Muscle layer of colon (tissue), 2 donors: ENCODE data around the gene KIRREL3.

Experiments
- H3K27ac ChIP-seq: one replicate; pipeline ENCODE4 v1.7.0; 2013; ENCODE audit warnings: low read depth, mild to moderate bottlenecking, low read length, moderate library complexity
- H3K27me3 ChIP-seq, 2 donors: one replicate each; pipeline ENCODE4 v1.7.0; 2013; ENCODE audit warnings: low read length in 2 of 2, mild to moderate bottlenecking in 2 of 2; ENCODE audit not compliant: insufficient read depth in 2 of 2, control insufficient read depth in 1 of 2
- H3K36me3 ChIP-seq: one replicate; pipeline ENCODE4 v1.7.0; 2013; ENCODE audit warnings: mild to moderate bottlenecking, low read length; ENCODE audit not compliant: insufficient read depth
- H3K4me1 ChIP-seq: one replicate; pipeline ENCODE4 v1.7.0; 2013; ENCODE audit warnings: mild to moderate bottlenecking, low read length; ENCODE audit not compliant: insufficient read depth
- H3K4me3 ChIP-seq, 2 donors: one replicate each; pipeline ENCODE4 v1.7.0; 2013; ENCODE audit warnings: low read length in 2 of 2, low read depth in 1 of 2, mild to moderate bottlenecking in 1 of 2, moderate library complexity in 1 of 2
- H3K9ac ChIP-seq: one replicate; pipeline ENCODE4 v1.7.0; 2013; ENCODE audit warnings: low read length
- H3K9me3 ChIP-seq: one replicate; pipeline ENCODE4 v1.7.0; 2013; ENCODE audit warnings: mild to moderate bottlenecking, low read length
- donor health status: abdominal sarcoma.
- donor health status: Adenocarcinoma of cecum.

Gene KIRREL3

DNA sequence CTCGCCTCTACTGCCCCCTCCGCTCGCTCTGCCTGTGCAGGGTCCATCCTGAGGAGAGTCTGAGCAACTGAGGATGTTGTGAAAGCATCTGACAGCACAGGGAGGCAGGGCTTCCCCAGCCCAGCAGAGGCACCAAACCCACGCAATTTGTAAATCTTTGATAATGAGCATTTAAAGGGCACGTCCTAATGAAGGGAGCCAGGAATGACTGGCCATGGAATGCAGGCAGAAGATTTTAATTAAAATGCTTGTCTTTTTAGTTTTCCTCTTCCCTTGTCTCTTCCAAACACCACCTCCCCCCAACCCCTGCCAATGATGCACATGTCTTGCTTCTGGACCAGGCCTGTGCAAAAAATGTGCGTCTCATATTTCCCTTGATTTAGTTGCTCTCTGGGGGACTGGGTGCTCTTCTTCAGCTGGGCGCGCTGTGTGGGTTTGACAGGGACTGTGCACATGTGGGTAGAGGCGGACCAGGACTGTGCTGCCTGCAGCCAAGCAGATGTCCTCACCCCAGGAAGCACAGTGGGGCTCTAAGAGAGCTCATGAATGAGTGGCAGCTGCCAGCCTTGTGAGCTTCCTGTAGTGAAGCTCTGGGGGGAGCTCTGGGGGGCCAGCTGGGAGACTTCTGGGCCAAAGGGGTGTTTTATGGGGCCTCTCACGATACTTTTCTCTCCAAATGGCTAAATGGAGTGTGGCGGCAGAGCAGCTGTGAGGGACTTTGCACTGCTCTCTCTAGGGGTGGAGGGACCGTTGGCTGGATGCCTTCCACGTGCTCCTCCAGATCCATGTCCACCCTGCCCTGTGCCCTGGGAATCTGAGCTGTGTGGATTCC is 371.6 kb downstream of the KIRREL3 start:
- no peaks in the 10 kb centered on the region for H3K27me3 ChIP-seq
- no peak overlapping the region for H3K27ac ChIP-seq
- no peak overlapping the region for H3K4me3 ChIP-seq
- no peak overlapping the region for H3K9ac ChIP-seq
- H3K9me3 ChIP-seq: no peaks in the 10 kb centered on the region
- H3K4me1 ChIP-seq: no peaks in the 10 kb centered on the region
- H3K36me3 ChIP-seq: no peaks in the 10 kb centered on the region

DNA sequence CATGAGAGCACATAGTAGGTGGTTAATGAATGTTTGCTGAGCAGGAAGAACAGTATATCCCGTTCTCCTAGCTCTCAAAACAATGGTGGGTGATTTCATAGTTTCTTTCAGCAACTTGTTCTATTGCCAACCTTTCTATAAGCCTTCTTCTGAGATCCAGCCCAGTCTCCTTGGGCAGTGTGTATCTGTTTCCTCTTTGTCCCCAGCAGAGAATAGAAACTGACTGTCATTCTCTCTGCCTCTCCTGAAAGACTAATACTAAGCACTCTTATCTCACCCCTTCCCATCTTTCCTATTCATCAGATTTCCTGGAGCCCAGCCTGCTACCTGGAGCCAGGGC is 372.1 kb downstream of the KIRREL3 start:
- Histone ChIP-seq H3K9me3 (no peaks in the 10 kb centered on the region), H3K27ac (no peak overlapping the region), H3K4me3 (no peak overlapping the region), H3K27me3 (no peaks in the 10 kb centered on the region), H3K9ac (no peak overlapping the region), H3K36me3 (no peaks in the 10 kb centered on the region), H3K4me1 (no peaks in the 10 kb centered on the region)

- Histone ChIP-seq H3K27ac (no peak overlapping the region), H3K4me3 (no peak overlapping the region), H3K36me3 (no peaks in the 10 kb centered on the region), H3K4me1 (no peaks in the 10 kb centered on the region), H3K27me3 (no peaks in the 10 kb centered on the region), H3K9ac (no peak overlapping the region), H3K9me3 (no peaks in the 10 kb centered on the region)
Observed at GRCh38 chr11:126627421-126627820, 373.1 kb downstream of the KIRREL3 start.

DNA sequence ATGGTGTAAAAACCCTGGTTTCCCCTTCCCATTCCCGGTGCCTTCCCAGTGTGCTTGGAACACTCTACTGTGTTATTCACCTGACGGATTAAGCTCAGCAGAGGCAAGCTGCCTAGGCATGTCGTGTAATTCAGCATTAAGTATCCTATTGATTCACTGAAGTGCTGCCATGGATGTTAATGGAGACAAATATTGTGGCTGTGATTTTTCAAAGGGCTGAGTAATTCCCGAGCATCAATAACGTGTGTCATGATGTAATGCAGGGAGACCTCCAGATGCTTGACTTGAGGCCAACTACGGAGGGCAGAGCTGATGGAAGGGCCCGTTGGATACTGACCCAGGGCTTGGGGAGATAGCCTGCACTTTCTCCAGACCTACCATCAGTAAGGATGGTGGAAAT is 376.1 kb downstream of the KIRREL3 start:
- Histone ChIP-seq H3K36me3 (no peaks in the 10 kb centered on the region), H3K27ac (no peak overlapping the region), H3K4me1 (no peaks in the 10 kb centered on the region), H3K4me3 (no peak overlapping the region), H3K9me3 (no peaks in the 10 kb centered on the region), H3K27me3 (no peaks in the 10 kb centered on the region), H3K9ac (no peak overlapping the region)

DNA sequence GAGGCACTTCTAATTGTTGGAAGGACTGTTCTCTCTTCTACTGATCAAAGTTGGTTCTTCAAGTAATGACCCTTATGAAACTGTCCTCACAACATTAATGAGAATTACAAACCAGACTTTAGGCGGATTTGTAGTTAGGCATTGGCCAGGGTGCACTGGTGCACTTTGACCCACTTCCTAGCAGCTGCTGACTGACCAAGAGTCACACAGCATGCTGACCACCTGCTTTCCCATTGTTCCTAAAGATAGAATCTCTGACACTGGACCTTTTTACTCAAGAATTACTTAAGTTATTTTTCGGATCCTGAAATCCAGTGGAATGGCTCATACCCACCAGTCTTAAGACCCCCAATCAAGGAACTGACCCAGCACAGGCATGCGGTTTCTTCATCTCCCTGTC is 381.1 kb downstream of the KIRREL3 start:
- H3K36me3 ChIP-seq: no peaks in the 10 kb centered on the region
- H3K4me3 ChIP-seq: no peak overlapping the region
- no peaks in the 10 kb centered on the region for H3K4me1 ChIP-seq
- no peak overlapping the region for H3K9ac ChIP-seq
- H3K27me3 ChIP-seq: no peaks in the 10 kb centered on the region
- no peaks in the 10 kb centered on the region for H3K9me3 ChIP-seq
- no peak overlapping the region for H3K27ac ChIP-seq

DNA sequence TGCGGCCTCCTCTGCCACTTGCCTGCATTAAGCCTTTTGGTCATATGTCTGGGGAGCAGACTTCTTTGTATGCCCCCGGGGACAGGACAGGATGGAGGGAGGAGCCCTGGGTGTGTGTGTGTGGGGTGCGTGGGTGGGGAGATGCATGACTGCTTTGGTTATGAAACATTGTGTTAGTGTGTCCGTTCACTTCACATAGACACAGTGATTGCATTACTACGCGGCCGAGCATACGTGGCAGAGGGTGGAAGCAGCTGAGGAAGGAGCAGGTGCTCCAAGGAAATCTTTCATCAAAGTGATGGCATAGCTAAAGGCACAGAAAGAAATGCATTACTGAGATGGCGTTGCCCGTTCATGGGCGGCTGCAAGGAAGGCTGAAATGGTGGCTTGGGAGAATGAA is 384.7 kb downstream of the KIRREL3 start:
- H3K4me1 ChIP-seq: no peaks in the 10 kb centered on the region
- no peaks in the 10 kb centered on the region for H3K27me3 ChIP-seq
- no peak overlapping the region for H3K27ac ChIP-seq
- H3K9ac ChIP-seq: no peak overlapping the region
- H3K4me3 ChIP-seq: no peak overlapping the region
- no peaks in the 10 kb centered on the region for H3K9me3 ChIP-seq
- no peaks in the 10 kb centered on the region for H3K36me3 ChIP-seq

DNA sequence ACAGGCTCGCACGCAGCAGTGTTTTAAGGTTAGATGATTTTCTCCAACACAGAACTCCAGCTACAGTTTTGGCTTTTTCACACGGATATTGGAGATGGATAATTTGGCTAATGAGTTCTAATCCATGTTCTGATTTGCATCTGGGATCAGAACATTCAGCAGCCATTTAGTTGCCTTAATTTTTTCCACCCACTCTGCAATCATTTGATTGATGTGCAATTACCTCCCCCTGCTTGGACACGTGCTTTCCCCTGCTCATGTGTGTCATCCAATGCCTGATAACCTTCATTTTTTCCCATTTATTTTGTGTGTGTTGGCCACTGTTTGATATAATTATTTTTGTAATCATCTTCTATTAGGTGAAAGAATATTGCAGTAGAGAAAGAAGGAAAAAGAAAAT is 387.3 kb downstream of the KIRREL3 start:
- no peak overlapping the region for H3K4me3 ChIP-seq
- H3K4me1 ChIP-seq: no peaks in the 10 kb centered on the region
- no peaks in the 10 kb centered on the region for H3K27me3 ChIP-seq
- no peak overlapping the region for H3K9ac ChIP-seq
- H3K27ac ChIP-seq: no peak overlapping the region
- no peaks in the 10 kb centered on the region for H3K36me3 ChIP-seq
- no peaks in the 10 kb centered on the region for H3K9me3 ChIP-seq

DNA sequence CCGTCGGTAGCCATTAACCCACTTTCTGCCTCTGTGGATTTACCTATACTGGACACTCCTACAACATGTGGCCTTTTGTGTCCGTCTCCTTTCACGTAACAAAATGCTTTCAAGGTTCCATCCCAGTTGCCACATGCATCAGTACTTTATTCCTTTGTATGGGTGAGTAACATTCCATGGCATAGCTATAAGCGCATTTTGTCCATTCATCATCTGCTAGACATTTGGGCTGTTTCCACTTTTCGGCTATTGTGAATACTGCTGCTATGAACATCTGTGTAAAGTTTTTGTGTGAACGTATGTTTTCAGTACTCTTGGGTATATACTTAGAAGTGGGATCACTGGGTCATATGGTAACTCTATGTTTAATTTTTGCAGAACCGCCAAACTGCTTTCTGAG is 387.9 kb downstream of the KIRREL3 start:
- H3K27me3 ChIP-seq: peaks cover 0 to 3% of the 10 kb centered on the region in 2 donors
- H3K4me3 ChIP-seq: no peak overlapping the region
- H3K36me3 ChIP-seq: no peaks in the 10 kb centered on the region
- H3K9ac ChIP-seq: no peak overlapping the region
- no peaks in the 10 kb centered on the region for H3K9me3 ChIP-seq
- H3K27ac ChIP-seq: no peak overlapping the region
- H3K4me1 ChIP-seq: no peaks in the 10 kb centered on the region

DNA sequence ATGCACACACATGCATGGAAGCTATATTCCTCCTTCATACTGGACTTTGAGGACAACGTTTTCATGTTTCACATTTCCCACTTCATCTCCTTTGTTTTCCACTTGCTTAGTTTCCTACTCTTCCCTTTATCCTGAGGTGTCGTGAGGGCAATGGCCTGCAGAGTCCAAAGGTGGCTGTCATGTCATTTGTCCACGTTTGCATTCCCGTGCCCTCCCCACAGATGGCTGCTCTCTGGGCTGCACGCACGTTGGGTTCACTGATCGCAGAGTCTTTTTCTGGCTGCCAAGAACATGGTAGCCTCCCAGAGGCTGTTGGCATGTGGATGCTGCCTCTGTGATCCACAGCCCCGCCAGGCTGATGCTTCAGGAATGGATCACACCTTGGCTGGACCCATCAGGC is 389.1 kb downstream of the KIRREL3 start:
- Histone ChIP-seq H3K27ac (no peak overlapping the region), H3K9ac (no peak overlapping the region), H3K9me3 (no peaks in the 10 kb centered on the region), H3K27me3 (peaks cover 0 to 8% of the 10 kb centered on the region in 2 donors), H3K4me3 (no peak overlapping the region), H3K36me3 (no peaks in the 10 kb centered on the region), H3K4me1 (no peaks in the 10 kb centered on the region)

GRCh38 chr11:126608658-126609057 is 391.9 kb downstream of the KIRREL3 start:
- no peak overlapping the region for H3K4me3 ChIP-seq
- H3K27me3 ChIP-seq: peaks cover 0 to 16% of the 10 kb centered on the region in 2 donors
- H3K9me3 ChIP-seq: no peaks in the 10 kb centered on the region
- no peak overlapping the region for H3K27ac ChIP-seq
- no peak overlapping the region for H3K9ac ChIP-seq
- no peaks in the 10 kb centered on the region for H3K4me1 ChIP-seq
- H3K36me3 ChIP-seq: no peaks in the 10 kb centered on the region

GRCh38 chr11:126607776-126608541 is 392.6 kb downstream of the KIRREL3 start:
- Histone ChIP-seq H3K4me1 (no peaks in the 10 kb centered on the region), H3K9ac (no peak overlapping the region), H3K9me3 (no peaks in the 10 kb centered on the region), H3K4me3 (no peak overlapping the region), H3K36me3 (no peaks in the 10 kb centered on the region), H3K27me3 (peaks cover 0 to 16% of the 10 kb centered on the region in 2 donors), H3K27ac (no peak overlapping the region)

GRCh38 chr11:126607374-126607773 is 393.2 kb downstream of the KIRREL3 start:
- H3K4me3 ChIP-seq: no peak overlapping the region
- H3K4me1 ChIP-seq: no peaks in the 10 kb centered on the region
- no peaks in the 10 kb centered on the region for H3K9me3 ChIP-seq
- H3K36me3 ChIP-seq: no peaks in the 10 kb centered on the region
- H3K27ac ChIP-seq: no peak overlapping the region
- peaks cover 0 to 16% of the 10 kb centered on the region in 2 donors for H3K27me3 ChIP-seq
- H3K9ac ChIP-seq: no peak overlapping the region
